Right cardiac atrium (tissue), 5 donors: ENCODE measurements around the gene TBC1D24. TPM values are rescaled to one million over a fixed set of nuclear protein-coding genes. Genes with fewer than 3 reads are reported as not detected.
"Not testable (repeated sequence)": the region's sequence is repeated elsewhere in the genome, so short reads cannot be mapped to it uniquely, and the experiment has no call there.

ENCODE experiments used
- ATAC-seq, 2 donors: fragments of 200-7000 bp; cut with Tn5 transposase; one replicate each; pipeline versions ENCODE4 v1.8.0 to v1.9.1; 2020; ENCODE audit warnings: moderate library complexity in 2 of 2, mild to moderate bottlenecking in 1 of 2
- DNase-seq, 3 donors: peaks; one replicate each; pipeline ENCODE4 v3.0.0-alpha.2; 2020
- H3K27ac ChIP-seq: one replicate; pipeline ENCODE4 v1.5.1; 2013; ENCODE audit warnings: mild to moderate bottlenecking, low read length, control low read depth, moderate library complexity
- H3K27me3 ChIP-seq: one replicate; pipeline ENCODE4 v1.6.1; 2013; ENCODE audit not compliant: control insufficient read depth, insufficient read depth
- H3K4me1 ChIP-seq: one replicate; pipeline ENCODE4 v1.6.1; 2013; ENCODE audit warnings: low read length; ENCODE audit not compliant: control insufficient read depth, insufficient read depth
- H3K4me3 ChIP-seq: one replicate; pipeline ENCODE4 v1.5.1; 2013; ENCODE audit warnings: low read length, control low read depth
- H3K9me3 ChIP-seq: one replicate; pipeline ENCODE4 v1.6.1; 2013; ENCODE audit warnings: low read length; ENCODE audit not compliant: control insufficient read depth
- WGBS: extraction: QIAGEN DNeasy Blood & Tissue Kit; methylation state at CpG from one replicate; pipeline ENCODE4 v1.1.7; 2013; 5-methylcytosine and 5-hydroxymethylcytosine counted together
- intact Hi-C, 4 donors: fragments of 100-400 bp; cut with DNase I; formaldehyde crosslinking; loops; one replicate each; pipeline versions ENCODE4 v1.11.0 to v1.14.0; 2022 to 2023
- polyA plus RNA-seq: library from polyadenylated mRNA; stranded (reverse); fragments of 200-250 nt; gene quantifications from one replicate; pipeline ENCODE4 v1.2.3, GENCODE V29; 2013
- total RNA-seq, 4 donors: library from RNA; stranded (reverse); fragmentation: NEBNext Ultra II Directional; extraction: Animal tissue kit (Norgen Biotek cat#: 25700); gene quantifications; one replicate each; pipeline ENCODE4 v1.2.1, GENCODE V29; 2021
- donor health status: healthy with polysubstance abuse.
- donor health status: DM: no; HTN: yes; CAD: no.
- donor health status: DM: no; HTN: no; CAD: no.
- donor health status: DM: no; HTN: yes; CAD: no; lungs with severe emphysema.
- donor health status: DM: yes; HTN: yes; CAD: no.

Gene TBC1D24
- total and polyA plus RNA-seq, 5 donors: 5.7 to 15.5 (median 12.8) TPM

- Histone ChIP-seq H3K27me3 (no peaks in the 10 kb centered on the region), H3K9me3 (no peaks in the 10 kb centered on the region), H3K4me1 (no peaks in the 10 kb centered on the region), H3K4me3 (peak within 1 kb of the TSS; percentile 59), H3K27ac (peak within 1 kb of the TSS; percentile 85)
- 13% methylated on average over 11 of the region's 11 CpGs for WGBS
- ATAC-seq (peak in 1 of 2 donors; percentile 3), DNase-seq (no peak)
- intact Hi-C loops: no loop called here
These were observed 56.4 kb downstream of the TBC1D24 start, which contains the start of gene CEMP1 for GRCh38 chr16:2531371-2531695. Gene CEMP1, minus strand, starts transcription at chr16:2531408. Its CDS starts 335 bp downstream, at chr16:2531073.

- H3K27ac ChIP-seq: peak overlapping the region; percentile 85
- intact Hi-C loops: no loop called here
- DNase-seq (peak; percentile 99 to 100 (median 100)), ATAC-seq (peak; percentile 94 to 95)
- H3K9me3 ChIP-seq: no peaks in the 10 kb centered on the region
- no peaks in the 10 kb centered on the region for H3K4me1 ChIP-seq
- under 1% methylated on average over 84 of the region's 84 CpGs for WGBS
- H3K27me3 ChIP-seq: no peaks in the 10 kb centered on the region
- H3K4me3 ChIP-seq: peak overlapping the region; percentile 59
These were observed 57.0 kb downstream of the TBC1D24 start for GRCh38 chr16:2531696-2532493.

- H3K9me3 ChIP-seq: no peaks in the 10 kb centered on the region
- ATAC-seq (peak; percentile 6 to 9), DNase-seq (peak; percentile 57 to 83 (median 82))
- H3K27me3 ChIP-seq: no peaks in the 10 kb centered on the region
- peak overlapping the region; percentile 85 for H3K27ac ChIP-seq
- peak overlapping the region; percentile 59 for H3K4me3 ChIP-seq
- intact Hi-C loops: no loop called here
- under 1% methylated on average over 37 of the region's 37 CpGs for WGBS
- no peaks in the 10 kb centered on the region for H3K4me1 ChIP-seq
These were observed 57.7 kb downstream of the TBC1D24 start for GRCh38 chr16:2532494-2533141.

- H3K9me3 ChIP-seq, H3K4me1 ChIP-seq, H3K4me3 ChIP-seq, intact Hi-C loops, ATAC-seq, H3K27me3 ChIP-seq: not testable (repeated sequence)
- WGBS: 36% methylated on average over 16 of the region's 16 CpGs
- H3K27ac ChIP-seq: peak overlapping the region; percentile 85
- DNase-seq: peak in 2 of 3 donors; percentile 53 to 65
These were observed 58.3 kb downstream of the TBC1D24 start for GRCh38 chr16:2533142-2533755.

GRCh38 chr16:2533912-2534311 lies 59.0 kb downstream of the TBC1D24 start:
- H3K9me3 ChIP-seq: no peaks in the 10 kb centered on the region
- ATAC-seq (no peak), DNase-seq (peak in 1 of 3 donors; percentile 15)
- H3K4me3 ChIP-seq: no peak overlapping the region
- WGBS: 89% methylated on average over 11 of the region's 11 CpGs
- no peaks in the 10 kb centered on the region for H3K4me1 ChIP-seq
- H3K27me3 ChIP-seq: no peaks in the 10 kb centered on the region
- intact Hi-C loops: no loop called here
- H3K27ac ChIP-seq: no peak overlapping the region

GRCh38 chr16:2534335-2534734 lies 59.4 kb downstream of the TBC1D24 start:
- ATAC-seq, DNase-seq, H3K4me1 ChIP-seq, H3K27me3 ChIP-seq, H3K4me3 ChIP-seq, intact Hi-C loops, H3K9me3 ChIP-seq, H3K27ac ChIP-seq: not testable (repeated sequence)
- WGBS: 85% methylated on average over 5 of the region's 5 CpGs

- peak; percentile 42 to 63 (median 59) for DNase-seq
- WGBS: 62% methylated on average over 9 of the region's 9 CpGs
- Histone ChIP-seq H3K27me3 (no peaks in the 10 kb centered on the region), H3K4me3 (no peak overlapping the region), H3K4me1 (peaks cover 7% of the 10 kb centered on the region), H3K27ac (no peak overlapping the region), H3K9me3 (no peaks in the 10 kb centered on the region)
- intact Hi-C loops: no loop called here
- ATAC-seq: no peak
These were observed 60.7 kb downstream of the TBC1D24 start for GRCh38 chr16:2535625-2536013.

- H3K4me1 ChIP-seq: peaks cover 7% of the 10 kb centered on the region
- WGBS: under 1% methylated on average over 126 of the region's 126 CpGs
- DNase-seq (peak; percentile 95 to 98 (median 98)), ATAC-seq (peak; percentile 95 to 96)
- peak within 1 kb of the TSS; percentile 99 for H3K27ac ChIP-seq
- intact Hi-C loops: no loop called here
- no peaks in the 10 kb centered on the region for H3K9me3 ChIP-seq
- no peaks in the 10 kb centered on the region for H3K27me3 ChIP-seq
- H3K4me3 ChIP-seq: peak within 1 kb of the TSS; percentile 100
These were observed 62.8 kb downstream of the TBC1D24 start, which contains the start of gene PDPK1 for GRCh38 chr16:2537451-2538379. Gene PDPK1, plus strand, starts transcription at chr16:2538021. Its CDS starts 92 bp downstream, at chr16:2538113.

- DNase-seq: peak in 2 of 3 donors; percentile 18 to 39
- H3K4me3 ChIP-seq: peak overlapping the region; percentile 60
- H3K27me3 ChIP-seq, H3K4me1 ChIP-seq, H3K27ac ChIP-seq, H3K9me3 ChIP-seq, intact Hi-C loops, ATAC-seq: not testable (repeated sequence)
- WGBS: 83% methylated on average over 24 of the region's 24 CpGs
These were observed 64.4 kb downstream of the TBC1D24 start for GRCh38 chr16:2539192-2539844.
